ENCODE measurements around the gene PUS10.

DNA sequence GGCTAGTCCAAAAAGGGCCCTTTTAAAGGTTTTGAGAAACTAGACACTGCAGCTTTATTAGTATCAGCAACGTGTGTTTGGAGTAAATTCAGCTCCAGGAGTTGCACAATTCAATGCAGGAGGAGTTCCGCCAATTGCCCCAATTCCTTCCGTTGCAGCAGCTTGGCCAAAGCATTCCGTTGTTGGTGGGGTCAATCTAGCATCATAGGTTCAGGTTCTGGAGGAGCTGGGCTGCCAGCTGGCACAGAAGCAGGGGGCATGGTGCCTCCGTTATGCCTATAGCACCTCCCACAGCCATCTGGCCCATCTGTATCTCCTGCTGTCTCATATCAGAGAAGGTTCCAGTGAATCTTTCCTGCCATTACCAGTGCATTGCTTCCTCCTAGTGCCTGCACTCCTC lies 81.3 kb downstream of the PUS10 start:
- TF ChIP-seq, protein P1, sequence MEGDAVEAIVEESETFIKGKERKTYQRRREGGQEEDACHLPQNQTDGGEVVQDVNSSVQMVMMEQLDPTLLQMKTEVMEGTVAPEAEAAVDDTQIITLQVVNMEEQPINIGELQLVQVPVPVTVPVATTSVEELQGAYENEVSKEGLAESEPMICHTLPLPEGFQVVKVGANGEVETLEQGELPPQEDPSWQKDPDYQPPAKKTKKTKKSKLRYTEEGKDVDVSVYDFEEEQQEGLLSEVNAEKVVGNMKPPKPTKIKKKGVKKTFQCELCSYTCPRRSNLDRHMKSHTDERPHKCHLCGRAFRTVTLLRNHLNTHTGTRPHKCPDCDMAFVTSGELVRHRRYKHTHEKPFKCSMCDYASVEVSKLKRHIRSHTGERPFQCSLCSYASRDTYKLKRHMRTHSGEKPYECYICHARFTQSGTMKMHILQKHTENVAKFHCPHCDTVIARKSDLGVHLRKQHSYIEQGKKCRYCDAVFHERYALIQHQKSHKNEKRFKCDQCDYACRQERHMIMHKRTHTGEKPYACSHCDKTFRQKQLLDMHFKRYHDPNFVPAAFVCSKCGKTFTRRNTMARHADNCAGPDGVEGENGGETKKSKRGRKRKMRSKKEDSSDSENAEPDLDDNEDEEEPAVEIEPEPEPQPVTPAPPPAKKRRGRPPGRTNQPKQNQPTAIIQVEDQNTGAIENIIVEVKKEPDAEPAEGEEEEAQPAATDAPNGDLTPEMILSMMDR (IDR thresholded peaks at IDR 0.05), result no peak
- TF ChIP-seq POLR2AphosphoS5 (IDR thresholded peaks at IDR 0.05), result no peak
